Kidney epithelial cell (primary cell): ENCODE measurements around the gene TENT4A. TPM values are rescaled to one million over a fixed set of nuclear protein-coding genes. Genes with fewer than 3 reads are reported as not detected.
"Not testable (repeated sequence)": the region's sequence is repeated elsewhere in the genome, so short reads cannot be mapped to it uniquely, and the experiment has no call there.

ENCODE experiments used
- DNase-seq: peaks from one replicate; pipeline ENCODE4 v3.0.0-alpha.2; 2010; ENCODE audit warnings: low read depth
- H3K27me3 ChIP-seq: 2 replicates; pipeline ENCODE4 v1.6.0; 2011; ENCODE audit warnings: low read length; ENCODE audit not compliant: control insufficient read depth, insufficient read depth
- H3K36me3 ChIP-seq: 2 replicates; pipeline ENCODE4 v1.5.1; 2011; ENCODE audit warnings: low read length; ENCODE audit not compliant: control insufficient read depth, insufficient read depth
- H3K4me3 ChIP-seq: 2 replicates; pipeline ENCODE4 v1.5.1; 2011; ENCODE audit warnings: low read depth, mild to moderate bottlenecking, control low read depth, low read length
- CTCF ChIP-seq: IDR thresholded peaks from 2 replicates; pipeline ENCODE4 v1.5.1; 2011; ENCODE audit warnings: mild to moderate bottlenecking, moderate library complexity, low read length, control low read depth, inconsistent platforms; ENCODE audit not compliant: insufficient read depth, poor library complexity, severe bottlenecking
- total RNA-seq: library from RNA; depleted of rRNA; stranded (reverse); fragments of >200 nt; gene quantifications from 2 replicates; pipeline ENCODE4 v1.2.3, GENCODE V29; 2015

Gene TENT4A
- total RNA-seq = 11.5 and 12.0 TPM in 2 replicates

GRCh38 chr5:6713274-6714225 lies at the start of gene TENT4A:
TSS of gene TENT4A (plus strand) at chr5:6713432. CDS start at chr5:6713984, 552 bp downstream.
- peak within 1 kb of the TSS; percentile 81 for H3K4me3 ChIP-seq
- no peak for DNase-seq

GRCh38 chr5:6666762-6667161 lies 46.5 kb upstream of the TENT4A start:
- DNase-seq = no peak
- no peaks in the 10 kb centered on the region for H3K36me3 ChIP-seq

More at GRCh38 chr5:6713274-6714225, at the start of gene TENT4A:
- Histone ChIP-seq H3K27me3 (no peaks in the 10 kb centered on the region), H3K36me3 (no peaks in the 10 kb centered on the region)
- no peak for TF ChIP-seq CTCF

GRCh38 chr5:6667648-6668047 lies 45.6 kb upstream of the TENT4A start:
- Histone ChIP-seq H3K4me3 (no peak overlapping the region), H3K27me3 (no peaks in the 10 kb centered on the region), H3K36me3 (no peaks in the 10 kb centered on the region)
- no peak for DNase-seq
- no peak for TF ChIP-seq CTCF

More at GRCh38 chr5:6666762-6667161, 46.5 kb upstream of the TENT4A start:
- H3K4me3 ChIP-seq = no peak overlapping the region
- no peaks in the 10 kb centered on the region for H3K27me3 ChIP-seq
- no peak for TF ChIP-seq CTCF

- not testable (repeated sequence) for DNase-seq, H3K27me3 ChIP-seq, H3K36me3 ChIP-seq, H3K4me3 ChIP-seq
Measured at GRCh38 chr5:6668717-6669116, 44.5 kb upstream of the TENT4A start.

GRCh38 chr5:6673031-6673430 lies 40.2 kb upstream of the TENT4A start:
- no peak for DNase-seq
- Histone ChIP-seq H3K4me3 (no peak overlapping the region), H3K36me3 (no peaks in the 10 kb centered on the region), H3K27me3 (no peaks in the 10 kb centered on the region)
- TF ChIP-seq CTCF = no peak

GRCh38 chr5:6673963-6674362 lies 39.3 kb upstream of the TENT4A start:
- no peak for TF ChIP-seq CTCF
- H3K4me3 ChIP-seq = no peak overlapping the region
- no peaks in the 10 kb centered on the region for H3K36me3 ChIP-seq
- DNase-seq = no peak
- H3K27me3 ChIP-seq = no peaks in the 10 kb centered on the region
